ENCODE results near the gene NCKAP5.

DNA sequence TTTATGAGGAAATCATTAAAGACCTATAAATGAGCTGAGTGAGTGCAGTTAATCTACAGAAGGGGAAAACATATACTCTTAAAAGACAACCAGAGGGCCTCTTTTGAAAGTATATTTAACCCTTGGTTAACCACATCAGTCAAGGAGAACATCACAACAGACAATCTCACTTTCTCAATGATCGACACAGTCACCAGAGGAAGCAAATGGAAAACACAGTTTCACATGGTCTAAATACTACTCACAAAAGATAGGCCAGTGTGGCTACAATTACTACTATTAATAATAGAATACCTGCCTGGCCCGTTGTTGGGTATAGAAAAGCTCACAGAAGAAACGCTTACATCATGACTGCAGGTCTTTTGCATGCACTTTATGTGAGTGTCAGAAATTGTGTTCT is 426.2 kb downstream of the NCKAP5 start:
- no peak for TF ChIP-seq CTCF (IDR thresholded peaks at IDR 0.05; ENCODE audit: insufficient read depth, low read length)
- no peak for TF ChIP-seq POLR2AphosphoS5 (IDR thresholded peaks at IDR 0.05; ENCODE audit: low read depth)
- no peak for TF ChIP-seq SPI1 (IDR thresholded peaks at IDR 0.05; ENCODE audit: borderline replicate concordance, low read depth)

All from HL-60 (cell line).